ENCODE measurements around the gene CLCN7. TPM values are rescaled to one million over a fixed set of nuclear protein-coding genes. Genes with fewer than 3 reads are reported as not detected.

Gene CLCN7
- total and polyA plus RNA-seq, 2 experiments from 2014 or later = 17.4 to 53.8 TPM

GRCh38 chr16:1524366-1524765 is 49.5 kb upstream of the CLCN7 start (continued):
- TF ChIP-seq ZNF331 (CRISPR knock-in tag; IDR thresholded peaks at IDR 0.05; ENCODE audit: low read depth) = no peak
- no peak for TF ChIP-seq EZH2phosphoT487 (IDR thresholded peaks at IDR 0.05; ENCODE audit: unreplicated experiment)
- no peak for TF ChIP-seq STAT1 (IDR thresholded peaks at IDR 0.05; ENCODE audit: unreplicated experiment)
- no peak for TF ChIP-seq NANOG (IDR thresholded peaks at IDR 0.05; ENCODE audit: borderline replicate concordance)
- TF ChIP-seq CTCF (conservative IDR thresholded peaks at IDR 0.05; ENCODE audit: low read depth in 2 of 2) = no peak
- TF ChIP-seq POLR2AphosphoS5 (IDR thresholded peaks at IDR 0.05; ENCODE audit: low read depth) = no peak

GRCh38 chr16:1523581-1524245 is 48.9 kb upstream of the CLCN7 start:
- TF ChIP-seq CTCF (conservative IDR thresholded peaks at IDR 0.05; ENCODE audit: low read depth in 2 of 2) (no peak), NANOG (IDR thresholded peaks at IDR 0.05; ENCODE audit: borderline replicate concordance) (no peak), JUNB (IDR thresholded peaks at IDR 0.05; ENCODE audit: unreplicated experiment) (no peak), STAT1 (IDR thresholded peaks at IDR 0.05; ENCODE audit: unreplicated experiment) (no peak), ZNF114 (CRISPR knock-in tag; IDR thresholded peaks at IDR 0.05) (no peak), POLR2AphosphoS5 (IDR thresholded peaks at IDR 0.05; ENCODE audit: low read depth) (no peak), EZH2 (IDR thresholded peaks at IDR 0.05; ENCODE audit: low read depth, unreplicated experiment) (no peak), CREB1 (CRISPR knock-in tag; IDR thresholded peaks at IDR 0.05; ENCODE audit: low read depth) (no peak)
- TF ChIP-seq, protein P1, sequence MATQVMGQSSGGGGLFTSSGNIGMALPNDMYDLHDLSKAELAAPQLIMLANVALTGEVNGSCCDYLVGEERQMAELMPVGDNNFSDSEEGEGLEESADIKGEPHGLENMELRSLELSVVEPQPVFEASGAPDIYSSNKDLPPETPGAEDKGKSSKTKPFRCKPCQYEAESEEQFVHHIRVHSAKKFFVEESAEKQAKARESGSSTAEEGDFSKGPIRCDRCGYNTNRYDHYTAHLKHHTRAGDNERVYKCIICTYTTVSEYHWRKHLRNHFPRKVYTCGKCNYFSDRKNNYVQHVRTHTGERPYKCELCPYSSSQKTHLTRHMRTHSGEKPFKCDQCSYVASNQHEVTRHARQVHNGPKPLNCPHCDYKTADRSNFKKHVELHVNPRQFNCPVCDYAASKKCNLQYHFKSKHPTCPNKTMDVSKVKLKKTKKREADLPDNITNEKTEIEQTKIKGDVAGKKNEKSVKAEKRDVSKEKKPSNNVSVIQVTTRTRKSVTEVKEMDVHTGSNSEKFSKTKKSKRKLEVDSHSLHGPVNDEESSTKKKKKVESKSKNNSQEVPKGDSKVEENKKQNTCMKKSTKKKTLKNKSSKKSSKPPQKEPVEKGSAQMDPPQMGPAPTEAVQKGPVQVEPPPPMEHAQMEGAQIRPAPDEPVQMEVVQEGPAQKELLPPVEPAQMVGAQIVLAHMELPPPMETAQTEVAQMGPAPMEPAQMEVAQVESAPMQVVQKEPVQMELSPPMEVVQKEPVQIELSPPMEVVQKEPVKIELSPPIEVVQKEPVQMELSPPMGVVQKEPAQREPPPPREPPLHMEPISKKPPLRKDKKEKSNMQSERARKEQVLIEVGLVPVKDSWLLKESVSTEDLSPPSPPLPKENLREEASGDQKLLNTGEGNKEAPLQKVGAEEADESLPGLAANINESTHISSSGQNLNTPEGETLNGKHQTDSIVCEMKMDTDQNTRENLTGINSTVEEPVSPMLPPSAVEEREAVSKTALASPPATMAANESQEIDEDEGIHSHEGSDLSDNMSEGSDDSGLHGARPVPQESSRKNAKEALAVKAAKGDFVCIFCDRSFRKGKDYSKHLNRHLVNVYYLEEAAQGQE (IDR thresholded peaks at IDR 0.05; ENCODE audit: unreplicated experiment) = no peak
- H3K79me2 ChIP-seq (replicated peaks; ENCODE audit: insufficient read depth) = no peaks in the 10 kb centered on the region
- H3K4me3 ChIP-seq = no peak overlapping the region

More at GRCh38 chr16:1523581-1524245, 48.9 kb upstream of the CLCN7 start:
- H3K27ac ChIP-seq (ENCODE audit: low read depth) = no peak overlapping the region
- Mint-ChIP-seq H3K36me3 (ENCODE audit: low read depth) (peaks cover 9% of the 10 kb centered on the region; the same call in 1 of the 3 replicates), H3K4me1 (peaks cover 2% of the 10 kb centered on the region; the same call in 1 of the 3 replicates), H3K4me3 (no peak overlapping the region), H3K9me3 (no peaks in the 10 kb centered on the region), H3K27me3 (ENCODE audit: insufficient read depth, low read depth, poor library complexity) (no peaks in the 10 kb centered on the region), H3K27ac (no peak overlapping the region)
- H3K4me2 ChIP-seq = no peak overlapping the region
- no peak overlapping the region for H2AFZ ChIP-seq
- H3K36me3 ChIP-seq (ENCODE audit: insufficient read depth) = no peaks in the 10 kb centered on the region
- DNase-seq (ENCODE audit: low spot score) (no peak), ATAC-seq (no peak)
- H3K9me2 ChIP-seq (ENCODE audit: insufficient read depth) = no peaks in the 10 kb centered on the region
- H3K27me3 ChIP-seq (ENCODE audit: insufficient read depth) = no peaks in the 10 kb centered on the region
- no peaks in the 10 kb centered on the region for H4K20me1 ChIP-seq (replicated peaks; ENCODE audit: insufficient read depth)
- no peaks in the 10 kb centered on the region for H3K4me1 ChIP-seq (ENCODE audit: insufficient read depth)
- no peaks in the 10 kb centered on the region for H3F3A ChIP-seq (replicated peaks; ENCODE audit: low read depth)

Measured in GM23338 (cell line).